GM18499 (cell line): ENCODE measurements around the gene CCDC197.

Experiments used
- ATAC-seq: cut with Tn5 transposase; IDR thresholded peaks from one replicate; pipeline ENCODE4 v1.9.1; 2021; ENCODE audit warnings: moderate number of reproducible peaks; ENCODE audit not compliant: insufficient read depth, unreplicated experiment

The CCDC197 gene

GRCh38 chr14:94052199-94052598, 55.1 kb downstream of the CCDC197 start:
- no peak for ATAC-seq

DNA sequence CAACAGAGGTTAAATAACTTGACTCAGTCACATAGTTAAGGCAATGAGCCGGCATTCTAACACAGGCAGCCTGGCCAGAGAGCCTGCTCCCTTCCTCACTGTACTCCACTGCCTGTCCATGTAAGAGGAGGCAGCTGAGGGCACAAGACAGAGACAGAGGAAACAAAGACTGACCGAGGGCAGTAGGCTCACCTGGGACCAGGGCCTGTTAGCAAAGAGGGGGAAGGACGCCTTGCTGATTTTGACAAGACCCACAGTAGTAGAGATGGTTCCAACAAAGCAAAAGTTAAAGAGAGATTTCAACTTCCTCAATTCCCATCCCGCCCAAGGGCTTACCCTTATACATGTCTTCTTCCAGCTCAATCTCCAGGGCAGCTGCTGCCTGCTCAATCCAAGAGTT, 55.6 kb downstream of the CCDC197 start:
- no peak for ATAC-seq

DNA sequence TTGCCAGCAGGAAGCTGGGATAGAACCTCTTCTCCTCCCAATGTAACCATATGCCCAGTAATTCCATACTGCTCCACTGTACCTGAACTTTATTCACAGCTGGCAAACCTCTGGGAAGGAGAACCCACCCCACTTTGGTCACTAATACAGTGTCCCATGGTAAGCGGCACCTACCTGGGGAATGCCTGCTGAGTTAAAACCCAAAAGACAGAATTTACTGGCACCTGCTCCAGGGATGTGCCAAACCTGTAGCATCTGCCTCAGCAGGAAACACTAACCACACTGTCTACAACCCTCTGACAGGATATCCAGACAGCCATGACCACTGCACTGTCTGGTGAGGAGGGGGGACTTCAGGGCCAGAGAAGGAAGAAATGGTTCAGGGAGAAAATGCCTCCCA, 57.3 kb downstream of the CCDC197 start:
- no peak for ATAC-seq

GRCh38 chr14:94054936-94055335, 57.8 kb downstream of the CCDC197 start:
- ATAC-seq = no peak

DNA sequence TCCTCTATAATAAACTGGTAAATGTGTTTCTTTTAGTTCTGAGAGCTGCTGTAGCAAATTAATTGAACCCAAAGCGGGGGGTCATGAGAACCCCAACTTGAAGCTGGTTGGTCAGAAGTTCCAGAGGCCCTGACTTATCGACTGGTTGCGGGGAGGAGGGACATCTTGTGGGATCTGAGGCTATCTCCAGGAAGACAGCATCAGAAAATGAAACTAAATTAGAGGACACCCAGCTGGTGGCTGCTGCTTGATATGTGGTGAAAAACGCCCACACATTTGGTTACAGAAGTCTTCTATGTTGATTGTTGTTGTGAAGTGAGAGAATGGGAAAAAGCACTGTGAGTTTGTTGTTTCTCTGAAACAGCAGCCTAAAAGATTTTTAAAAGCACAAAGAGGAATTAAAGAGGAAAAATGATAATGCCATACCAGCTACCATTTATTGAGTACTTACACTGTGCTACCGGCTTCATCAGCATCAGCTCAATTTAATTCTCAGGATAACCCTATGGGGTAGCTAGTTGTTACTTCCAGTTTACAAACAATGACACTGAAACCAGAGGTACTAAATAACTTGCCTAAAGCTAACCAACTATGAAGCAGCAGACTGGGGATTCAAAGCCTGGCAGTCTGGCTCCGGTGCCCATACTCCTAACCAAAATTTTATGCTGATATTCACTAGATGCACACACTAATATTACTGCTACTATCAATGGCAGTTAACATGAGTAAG, 59.6 kb downstream of the CCDC197 start:
- no peak for ATAC-seq

DNA sequence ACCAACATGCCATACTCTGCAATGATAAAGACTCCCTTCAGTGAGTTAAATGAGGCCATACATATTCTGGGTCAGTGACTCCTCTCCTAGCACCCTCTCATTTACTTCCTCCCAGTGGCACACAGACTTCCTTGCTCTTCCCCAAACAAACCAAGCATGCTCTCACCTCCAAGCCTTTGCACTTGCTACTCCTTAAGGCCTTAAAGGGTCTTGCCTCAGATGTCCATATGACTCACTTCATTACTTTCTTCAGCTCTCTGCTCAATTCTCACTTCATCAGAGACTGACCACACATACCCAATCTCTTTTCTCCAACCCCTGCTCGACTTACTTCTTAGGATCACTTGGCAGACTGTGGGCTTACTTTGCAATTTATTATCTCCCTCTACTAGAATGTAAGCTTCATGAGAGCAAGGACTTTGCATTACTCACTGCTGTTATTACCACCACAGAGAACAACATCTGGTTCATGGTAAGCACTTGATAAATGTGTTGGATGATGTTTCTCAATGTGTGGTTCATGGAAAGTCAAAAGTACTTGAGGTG, 61.1 kb downstream of the CCDC197 start:
- ATAC-seq = no peak
